Central memory CD4-positive, alpha-beta T cell (primary cell): ENCODE measurements around the gene SLC44A2.
"Not testable (repeated sequence)": the region's sequence is repeated elsewhere in the genome, so short reads cannot be mapped to it uniquely, and the experiment has no call there.

Experiments
- DNase-seq: peaks from one replicate; pipeline ENCODE4 v3.0.0; 2022

SLC44A2 gene

DNA sequence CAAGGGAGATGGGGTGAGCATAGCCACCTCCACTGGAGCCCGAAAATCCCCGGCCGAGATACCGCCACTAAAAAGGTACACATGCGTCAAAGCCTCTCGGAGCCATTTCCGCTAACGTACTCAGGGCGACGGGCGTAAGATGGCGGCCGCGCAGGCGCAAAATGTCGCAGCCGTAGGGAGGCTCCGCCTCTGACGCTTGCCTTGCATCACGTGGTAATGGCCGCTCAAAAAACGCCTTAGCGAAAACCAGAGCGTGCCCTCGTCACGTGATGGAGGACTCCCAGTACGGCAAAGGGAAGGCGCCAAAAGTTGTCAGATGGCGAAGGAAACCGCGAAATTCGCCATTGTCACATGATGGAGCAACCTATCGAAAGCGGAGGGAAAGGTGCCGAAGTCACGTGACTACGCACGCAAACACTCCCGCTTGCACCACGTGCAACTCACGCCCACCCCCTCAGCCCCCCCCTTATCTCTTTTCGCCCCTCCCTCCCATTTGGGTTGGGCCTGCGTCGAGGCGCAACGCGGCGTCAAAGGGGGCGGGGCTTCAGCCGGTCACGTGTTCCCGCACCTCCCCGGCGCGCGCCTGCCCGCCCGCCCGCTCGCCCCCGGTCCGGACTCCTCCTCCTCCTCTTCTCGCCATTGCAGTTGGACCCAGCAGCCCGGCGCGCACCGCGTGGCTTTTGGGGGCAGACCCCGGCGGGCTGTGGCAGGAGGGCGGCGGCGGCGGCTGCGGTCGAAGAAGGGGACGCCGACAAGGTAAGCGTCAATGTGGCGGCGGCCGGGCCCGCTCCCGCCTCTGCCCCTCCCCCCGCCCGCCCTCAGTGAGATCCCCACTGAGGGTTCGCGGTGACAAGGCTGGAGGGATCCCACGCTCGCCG is 28.6 kb downstream of the SLC44A2 start, which contains the start of gene ILF3:
Gene ILF3, plus strand, starts transcription at position 615 of the 878 bp plus-strand sequence. CDS start 16,260 bp downstream, outside the sequence.
- DNase-seq = peak; percentile 100

DNA sequence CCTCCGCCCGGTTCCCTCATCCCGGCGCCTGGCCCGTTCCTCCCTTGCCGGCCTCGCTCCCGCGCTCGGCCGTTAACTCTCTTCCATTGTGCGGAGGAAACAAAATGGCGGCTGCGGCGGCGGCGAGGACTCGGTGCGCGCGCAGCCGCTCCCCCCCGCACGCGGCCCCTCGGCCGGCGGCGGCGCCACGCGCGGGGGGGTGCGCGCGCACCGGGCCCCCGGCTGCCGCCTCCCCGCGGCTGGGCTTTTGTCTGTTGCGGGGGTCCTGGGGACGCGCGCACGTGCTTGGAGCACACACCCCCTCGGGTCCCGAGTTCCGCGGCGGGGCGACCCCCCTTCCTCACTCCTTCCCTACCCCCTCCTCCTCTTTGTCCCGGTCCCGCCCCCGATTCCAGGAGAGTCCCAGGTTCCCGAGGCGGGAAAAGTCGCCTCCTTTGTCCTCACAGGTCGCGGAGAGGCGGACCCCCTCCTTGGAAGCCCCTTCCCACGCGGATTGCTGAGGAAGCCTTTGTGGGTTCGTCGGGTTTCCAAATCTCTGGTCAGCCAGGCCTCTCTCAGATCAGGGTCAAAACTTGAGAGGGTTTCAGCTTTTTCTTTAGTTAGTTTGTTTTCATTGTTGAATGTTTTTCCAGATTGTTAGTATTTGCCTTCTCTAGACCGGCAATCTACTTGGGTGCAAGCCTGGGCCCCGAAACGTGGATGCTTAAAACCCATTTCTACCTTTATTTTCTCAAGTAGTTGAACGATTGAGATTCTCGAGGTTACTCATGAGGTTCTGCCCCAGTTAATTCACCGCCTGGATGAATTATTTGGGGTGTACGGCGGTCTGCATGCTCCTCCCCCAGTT is 29.5 kb downstream of the SLC44A2 start:
- DNase-seq = peak; percentile 15

DNA sequence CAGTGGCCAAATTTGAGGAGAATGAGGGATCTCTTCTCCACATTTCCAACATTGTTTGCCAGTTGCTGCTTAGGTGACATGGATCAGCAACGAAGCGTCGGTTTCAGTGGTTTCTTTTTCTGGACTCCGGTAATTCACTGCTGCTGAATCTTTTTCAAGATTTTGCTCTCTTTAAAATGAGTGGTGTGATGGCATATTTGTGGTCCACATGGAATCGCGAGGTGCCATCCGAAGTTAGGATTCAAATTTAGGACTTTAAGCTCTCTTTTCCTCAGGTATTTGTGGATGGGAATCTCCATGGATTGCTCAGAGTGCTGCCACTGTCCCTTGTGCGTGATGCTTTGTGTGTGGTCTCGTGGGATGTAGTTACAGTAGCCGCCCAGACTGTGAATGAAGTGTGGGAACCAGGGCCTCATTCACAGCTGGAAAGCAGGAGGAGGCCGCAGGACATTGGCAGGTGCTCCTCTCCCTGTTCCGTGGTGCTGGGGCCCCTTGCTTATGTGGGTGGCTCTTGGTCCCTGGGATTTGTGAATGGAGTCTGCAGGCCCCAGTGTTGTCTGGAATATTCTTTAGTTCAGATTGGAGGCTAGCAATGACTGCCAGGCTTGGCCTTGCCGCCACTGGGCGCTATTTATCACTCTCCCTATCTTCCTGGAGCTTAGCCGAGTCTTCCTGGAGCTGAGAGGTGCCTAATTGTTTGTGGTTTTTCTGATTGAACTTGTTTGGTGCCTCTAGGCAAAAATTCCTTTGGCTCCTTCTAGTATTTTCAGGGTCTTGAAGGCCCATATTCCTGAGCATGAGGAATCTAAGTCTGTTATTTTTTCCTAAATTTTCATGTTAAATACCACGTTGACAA is 30.3 kb downstream of the SLC44A2 start:
- DNase-seq = no peak

GRCh38 chr19:10660346-10660745 is 35.0 kb downstream of the SLC44A2 start:
- DNase-seq = no peak

- DNase-seq = no peak
Measured at GRCh38 chr19:10661946-10662345, 36.6 kb downstream of the SLC44A2 start.

- no peak for DNase-seq
Measured at GRCh38 chr19:10662384-10663251, 37.3 kb downstream of the SLC44A2 start.

DNA sequence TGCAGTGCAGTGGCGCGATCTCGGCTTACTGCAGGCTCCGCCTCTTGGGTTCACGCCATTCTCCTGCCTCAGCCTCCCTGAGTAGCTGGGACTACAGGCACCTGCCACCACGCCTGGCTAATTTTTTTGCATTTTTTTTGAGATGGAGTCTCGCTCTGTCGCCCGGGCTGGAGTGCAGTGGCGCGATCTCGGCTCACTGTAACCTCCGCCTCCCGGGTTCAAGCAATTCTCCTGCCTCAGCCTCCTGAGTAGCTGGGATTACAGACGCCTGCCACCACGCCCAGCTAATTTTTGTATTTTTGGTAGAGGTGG is 37.9 kb downstream of the SLC44A2 start:
- not testable (repeated sequence) for DNase-seq

GRCh38 chr19:10667867-10668266 is 42.5 kb downstream of the SLC44A2 start:
- DNase-seq = no peak

GRCh38 chr19:10669246-10669645 is 43.9 kb downstream of the SLC44A2 start:
- no peak for DNase-seq

DNA sequence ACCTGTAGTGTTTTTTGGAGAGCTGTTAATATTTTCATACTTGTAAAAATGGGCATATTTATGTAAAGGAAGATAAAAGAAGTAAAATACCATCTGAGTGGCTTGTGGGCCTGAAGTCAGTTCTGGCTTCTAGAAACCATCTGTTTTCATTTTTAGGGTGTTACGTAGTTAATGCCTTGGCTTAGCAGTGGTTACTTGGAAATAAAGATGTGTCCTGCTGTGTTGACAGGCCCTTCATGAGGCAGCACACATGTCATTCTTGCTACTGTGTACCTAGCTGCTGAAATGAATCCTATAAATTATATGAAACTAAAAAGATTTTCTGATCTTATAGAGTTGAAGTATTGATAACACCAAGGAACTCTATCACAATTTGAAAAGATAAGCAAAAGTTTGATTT is 44.8 kb downstream of the SLC44A2 start:
- no peak for DNase-seq

DNA sequence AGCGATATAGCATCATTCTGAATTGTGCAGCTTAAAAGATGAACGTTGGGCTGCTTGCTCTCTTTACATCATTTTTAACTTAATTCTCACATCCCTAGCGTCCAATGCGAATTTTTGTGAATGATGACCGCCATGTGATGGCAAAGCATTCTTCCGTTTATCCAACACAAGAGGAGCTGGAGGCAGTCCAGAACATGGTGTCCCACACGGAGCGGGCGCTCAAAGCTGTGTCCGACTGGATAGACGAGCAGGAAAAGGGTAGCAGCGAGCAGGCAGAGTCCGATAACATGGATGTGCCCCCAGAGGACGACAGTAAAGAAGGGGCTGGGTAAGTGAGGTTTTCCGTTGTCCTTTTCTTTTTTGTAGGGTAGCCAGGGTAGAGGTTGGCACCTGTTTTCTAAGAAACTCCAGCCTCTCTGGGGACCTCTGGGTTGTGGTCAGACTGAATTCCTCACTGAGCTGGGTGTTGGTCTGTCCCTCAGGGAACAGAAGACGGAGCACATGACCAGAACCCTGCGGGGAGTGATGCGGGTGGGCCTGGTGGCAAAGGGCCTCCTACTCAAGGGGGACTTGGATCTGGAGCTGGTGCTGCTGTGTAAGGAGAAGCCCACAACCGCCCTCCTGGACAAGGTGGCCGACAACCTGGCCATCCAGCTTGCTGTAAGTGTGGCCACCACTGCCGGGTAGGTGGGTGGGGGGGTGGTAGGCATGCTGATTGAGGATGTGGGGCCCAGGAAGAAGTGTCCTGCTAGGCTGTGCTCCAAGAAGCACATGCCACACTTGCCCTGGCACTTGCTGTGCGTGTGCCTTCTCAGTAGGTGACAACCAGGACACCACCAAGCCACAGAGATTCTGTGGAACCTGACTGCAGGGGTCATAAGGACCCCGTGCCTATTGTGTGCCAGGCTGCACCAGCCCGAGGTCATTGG is 45.8 kb downstream of the SLC44A2 start:
- no peak for DNase-seq

DNA sequence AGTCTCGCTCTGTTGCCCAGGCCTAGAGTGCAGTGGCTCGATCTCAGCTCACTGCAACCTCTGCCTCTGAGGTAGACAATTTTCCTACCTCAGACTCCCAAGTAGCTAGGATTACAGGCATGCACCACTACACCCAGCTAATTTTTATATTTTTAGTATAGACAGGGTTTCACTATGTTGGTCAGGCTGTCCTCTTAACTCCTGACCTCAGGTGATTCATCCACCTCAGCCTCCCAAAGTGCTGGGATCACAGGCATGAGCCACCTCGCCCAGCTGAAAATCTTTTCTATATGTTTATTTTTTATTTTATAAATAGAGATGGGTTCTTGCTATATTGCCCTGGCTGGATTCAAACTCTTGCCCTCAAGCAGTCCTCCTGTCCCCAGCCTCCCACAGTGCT is 46.6 kb downstream of the SLC44A2 start:
- DNase-seq = not testable (repeated sequence)

DNA sequence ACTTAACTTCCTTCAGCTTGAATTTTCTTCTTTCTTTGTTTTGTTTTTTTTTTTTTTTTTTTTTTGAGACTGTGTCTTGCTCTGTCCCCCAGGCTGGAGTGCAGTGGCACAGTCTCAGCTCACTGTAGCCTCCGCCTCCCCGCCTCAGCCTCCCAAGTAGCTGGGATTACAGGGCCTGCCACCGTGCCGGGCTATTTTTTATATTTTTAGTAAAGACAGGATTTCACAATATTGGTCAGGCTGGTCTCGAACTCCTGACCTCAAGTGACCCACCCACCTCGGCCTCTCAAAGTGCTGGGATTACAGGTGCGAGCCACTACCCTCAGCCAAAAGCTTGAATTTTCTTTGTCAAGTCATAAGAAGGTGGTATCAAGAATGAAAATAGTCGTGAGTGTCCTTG is 49.9 kb downstream of the SLC44A2 start:
- not testable (repeated sequence) for DNase-seq

GRCh38 chr19:10677751-10678150 is 52.4 kb downstream of the SLC44A2 start:
- no peak for DNase-seq

- no peak for DNase-seq
Measured at GRCh38 chr19:10678813-10679212, 53.5 kb downstream of the SLC44A2 start.

GRCh38 chr19:10679743-10680142 is 54.4 kb downstream of the SLC44A2 start:
- DNase-seq = no peak

DNA sequence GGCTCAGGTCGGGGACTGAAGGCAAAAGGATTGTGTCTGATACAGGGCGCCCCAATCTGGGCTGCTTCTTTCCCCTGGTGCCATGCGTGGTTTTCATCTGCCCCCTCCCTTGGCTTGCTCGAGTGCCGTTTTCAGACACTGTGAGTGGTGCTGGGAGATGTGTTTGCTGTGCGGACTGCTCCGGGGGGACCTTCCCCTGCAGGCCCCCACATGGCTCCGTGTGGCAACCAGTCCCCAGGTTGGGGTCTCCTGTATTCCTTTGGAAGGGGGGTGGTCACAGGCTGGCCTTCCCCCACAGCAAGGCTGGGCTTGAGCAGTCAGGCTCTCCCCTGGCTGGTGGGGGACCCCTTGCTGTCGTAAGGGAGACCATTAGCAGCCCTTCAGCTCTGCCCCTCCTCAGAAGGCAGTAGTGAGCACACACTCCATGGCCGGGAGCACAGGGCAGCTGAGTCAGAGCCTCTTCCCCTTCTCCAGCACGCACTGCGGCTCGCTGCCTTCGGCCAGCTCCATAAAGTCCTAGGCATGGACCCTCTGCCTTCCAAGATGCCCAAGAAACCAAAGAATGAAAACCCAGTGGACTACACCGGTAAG is 55.3 kb downstream of the SLC44A2 start:
- no peak for DNase-seq

GRCh38 chr19:10681658-10682057 is 56.3 kb downstream of the SLC44A2 start:
- no peak for DNase-seq

DNA sequence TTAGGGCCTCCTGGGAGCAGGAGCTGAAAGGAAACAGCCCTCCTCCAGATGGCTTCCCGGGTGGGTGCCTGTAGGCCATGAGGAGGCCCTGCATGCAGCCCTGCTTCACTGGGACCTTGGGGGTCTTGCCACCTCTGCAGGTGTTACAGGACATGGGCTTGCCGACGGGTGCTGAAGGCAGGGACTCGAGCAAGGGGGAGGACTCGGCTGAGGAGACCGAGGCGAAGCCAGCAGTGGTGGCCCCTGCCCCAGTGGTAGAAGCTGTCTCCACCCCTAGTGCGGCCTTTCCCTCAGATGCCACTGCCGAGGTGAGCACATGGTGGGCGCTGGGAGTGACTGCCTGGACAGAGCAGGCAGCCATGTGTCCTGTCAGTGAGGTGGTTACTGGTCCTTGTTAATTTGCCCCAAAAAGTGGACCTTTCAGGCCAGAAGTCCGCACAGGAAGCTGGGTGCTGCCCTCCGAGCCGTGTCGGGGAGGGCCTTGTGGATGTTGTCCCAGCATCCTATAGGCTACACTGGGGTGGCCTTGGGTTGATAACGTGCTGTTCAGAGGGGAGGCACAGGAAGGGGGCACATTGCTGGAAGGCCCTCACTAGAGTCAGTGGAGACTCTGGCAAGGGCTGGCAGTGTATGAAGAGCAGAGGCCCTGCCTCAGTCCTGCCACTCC is 57.2 kb downstream of the SLC44A2 start:
- no peak for DNase-seq

DNA sequence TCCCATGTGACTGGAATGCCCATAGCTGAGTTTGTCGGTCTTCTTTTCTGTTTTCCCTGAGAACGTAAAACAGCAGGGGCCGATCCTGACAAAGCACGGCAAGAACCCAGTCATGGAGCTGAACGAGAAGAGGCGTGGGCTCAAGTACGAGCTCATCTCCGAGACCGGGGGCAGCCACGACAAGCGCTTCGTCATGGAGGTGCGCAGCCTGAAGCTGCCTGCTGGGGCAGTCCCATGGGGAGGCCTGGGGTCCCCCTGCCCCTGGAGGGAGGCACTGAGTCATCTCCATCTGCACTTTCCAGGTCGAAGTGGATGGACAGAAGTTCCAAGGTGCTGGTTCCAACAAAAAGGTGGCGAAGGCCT is 57.7 kb downstream of the SLC44A2 start:
- no peak for DNase-seq
